GM23338 (cell line): ENCODE data around the gene SUV39H1. TPM values are rescaled to one million over a fixed set of nuclear protein-coding genes. Genes with fewer than 3 reads are reported as not detected.

ENCODE experiments used
- ATAC-seq: fragments of 200-7000 bp; cut with Tn5 transposase; 3 replicates; pipeline ENCODE4 v1.9.1; 2020
- DNase-seq: peaks from one replicate; pipeline ENCODE4 v3.0.0-alpha.2; 2015; ENCODE audit warnings: low spot score
- H2AFZ ChIP-seq: fragments of 200-600 bp; sonication (generic); 2 replicates; pipeline ENCODE4 v1.8.0; 2016; ENCODE audit warnings: antibody characterized with exemption, mild to moderate bottlenecking, moderate library complexity
- H3F3A ChIP-seq: fragments of 200-600 bp; sonication (generic); replicated peaks from 2 replicates; pipeline ENCODE4 v1.8.0; 2017; ENCODE audit warnings: antibody characterized with exemption, mixed run types, low read depth
- H3K27ac ChIP-seq: fragments of 200-600 bp; sonication (generic); 2 replicates; pipeline ENCODE4 v1.6.1; 2016; ENCODE audit warnings: low read depth
- H3K27me3 ChIP-seq: fragments of 200-600 bp; sonication (generic); 2 replicates; pipeline ENCODE4 v1.8.0; 2016; ENCODE audit warnings: mild to moderate bottlenecking, mixed run types, moderate library complexity; ENCODE audit not compliant: insufficient read depth
- H3K36me3 ChIP-seq: fragments of 200-600 bp; sonication (generic); 2 replicates; pipeline ENCODE4 v1.8.0; 2016; ENCODE audit warnings: mild to moderate bottlenecking; ENCODE audit not compliant: insufficient read depth
- H3K4me1 ChIP-seq: fragments of 200-600 bp; sonication (generic); 2 replicates; pipeline ENCODE4 v1.8.0; 2016; ENCODE audit warnings: mild to moderate bottlenecking, moderate library complexity; ENCODE audit not compliant: insufficient read depth
- H3K4me2 ChIP-seq: fragments of 200-600 bp; sonication (generic); 2 replicates; pipeline ENCODE4 v1.7.1; 2017; ENCODE audit warnings: mixed run types
- H3K4me3 ChIP-seq: fragments of 200-600 bp; sonication (generic); 2 replicates; pipeline ENCODE4 v1.6.1; 2016; ENCODE audit warnings: mixed run types
- H3K79me2 ChIP-seq: fragments of 200-600 bp; sonication (generic); replicated peaks from 2 replicates; pipeline ENCODE4 v1.8.0; 2017; ENCODE audit warnings: mild to moderate bottlenecking; ENCODE audit not compliant: insufficient read depth
- H3K9me2 ChIP-seq: fragments of 200-600 bp; sonication (generic); 2 replicates; pipeline ENCODE4 v1.8.0; 2017; ENCODE audit not compliant: insufficient read depth
- H4K20me1 ChIP-seq: fragments of 200-600 bp; sonication (generic); replicated peaks from 2 replicates; pipeline ENCODE4 v1.8.0; 2017; ENCODE audit warnings: mild to moderate bottlenecking; ENCODE audit not compliant: insufficient read depth
- H3K27ac Mint-ChIP-seq: 2 replicates; pipeline ENCODE4 v1.8.0; 2020; ENCODE audit warnings: inconsistent platforms, mild to moderate bottlenecking, moderate library complexity, mixed read lengths
- H3K27me3 Mint-ChIP-seq: 3 replicates; pipeline ENCODE4 v1.8.0; 2022; ENCODE audit warnings: low read depth, mild to moderate bottlenecking, moderate library complexity, mixed read lengths, inconsistent platforms; ENCODE audit not compliant: insufficient read depth, poor library complexity
- H3K36me3 Mint-ChIP-seq: 3 replicates; pipeline ENCODE4 v1.8.0; 2021; ENCODE audit warnings: low read depth, mild to moderate bottlenecking, inconsistent platforms, moderate library complexity, mixed read lengths
- H3K4me1 Mint-ChIP-seq: 3 replicates; pipeline ENCODE4 v1.8.0; 2020; ENCODE audit warnings: mild to moderate bottlenecking, inconsistent platforms, mixed read lengths
- H3K4me3 Mint-ChIP-seq: 3 replicates; pipeline ENCODE4 v1.8.0; 2021; ENCODE audit warnings: moderate library complexity, mild to moderate bottlenecking, inconsistent platforms, mixed read lengths
- H3K9me3 Mint-ChIP-seq: 3 replicates; pipeline ENCODE4 v1.8.0; 2020; ENCODE audit warnings: moderate library complexity, mild to moderate bottlenecking, inconsistent platforms, mixed read lengths
- CREB1 ChIP-seq: fragments of 250-450 bp; sonication (Bioruptor Pico); IDR thresholded peaks from 2 replicates; pipeline ENCODE4 v1.5.0; 2020; ENCODE audit warnings: low read depth, mild to moderate bottlenecking, moderate library complexity
- EZH2phosphoT487 ChIP-seq: fragments of 200-600 bp; sonication (generic); IDR thresholded peaks from one replicate; pipeline ENCODE4 v1.8.1; 2018; ENCODE audit warnings: antibody characterized with exemption; ENCODE audit not compliant: unreplicated experiment
- JUNB ChIP-seq: IDR thresholded peaks from one replicate; pipeline ENCODE4 v1.6.1; 2016; ENCODE audit warnings: antibody characterized with exemption; ENCODE audit not compliant: unreplicated experiment
- STAT1 ChIP-seq: IDR thresholded peaks from one replicate; pipeline ENCODE4 v1.6.1; 2016; ENCODE audit warnings: antibody characterized with exemption; ENCODE audit not compliant: unreplicated experiment
- ZNF114 ChIP-seq: fragments of 250-450 bp; sonication (Bioruptor Pico); IDR thresholded peaks from 2 replicates; pipeline ENCODE4 v1.5.0; 2020; ENCODE audit warnings: mild to moderate bottlenecking, moderate library complexity
- ZNF331 ChIP-seq: fragments of 250-450 bp; sonication (Bioruptor Pico); IDR thresholded peaks from 2 replicates; pipeline ENCODE4 v1.5.0; 2020; ENCODE audit warnings: low read depth, mild to moderate bottlenecking, moderate library complexity
- polyA plus RNA-seq: library from polyadenylated mRNA; unstranded; fragments of >200 nt; fragmentation: Nextera tagmentation; extraction: Ambion mirVana; gene quantifications from 2 replicates; pipeline ENCODE4 v1.2.1, GENCODE V29; 2016
- total RNA-seq: library from RNA; depleted of rRNA; stranded (reverse); fragments of >200 nt; shearing (Covaris generic); gene quantifications from 2 replicates; pipeline ENCODE4 v1.2.3, GENCODE V29; 2014
- TF ChIP-seq, protein P1 (sequence below): IDR thresholded peaks from 2 replicates; pipeline ENCODE4 v1.6.1; 2016; ENCODE audit warnings: antibody characterized with exemption
- TF ChIP-seq, protein P2 (sequence below): IDR thresholded peaks from one replicate; pipeline ENCODE4 v1.6.1; 2018; ENCODE audit warnings: antibody characterized with exemption; ENCODE audit not compliant: unreplicated experiment
- TF ChIP-seq, protein P3 (sequence below): fragments of 250-450 bp; sonication (Bioruptor Pico); IDR thresholded peaks from 2 replicates; pipeline ENCODE4 v1.5.0; 2020; ENCODE audit warnings: mild to moderate bottlenecking, moderate library complexity

SUV39H1 gene
- total and polyA plus RNA-seq, 2 experiments from 2014 or later: 9.5 to 15.2 TPM

DNA sequence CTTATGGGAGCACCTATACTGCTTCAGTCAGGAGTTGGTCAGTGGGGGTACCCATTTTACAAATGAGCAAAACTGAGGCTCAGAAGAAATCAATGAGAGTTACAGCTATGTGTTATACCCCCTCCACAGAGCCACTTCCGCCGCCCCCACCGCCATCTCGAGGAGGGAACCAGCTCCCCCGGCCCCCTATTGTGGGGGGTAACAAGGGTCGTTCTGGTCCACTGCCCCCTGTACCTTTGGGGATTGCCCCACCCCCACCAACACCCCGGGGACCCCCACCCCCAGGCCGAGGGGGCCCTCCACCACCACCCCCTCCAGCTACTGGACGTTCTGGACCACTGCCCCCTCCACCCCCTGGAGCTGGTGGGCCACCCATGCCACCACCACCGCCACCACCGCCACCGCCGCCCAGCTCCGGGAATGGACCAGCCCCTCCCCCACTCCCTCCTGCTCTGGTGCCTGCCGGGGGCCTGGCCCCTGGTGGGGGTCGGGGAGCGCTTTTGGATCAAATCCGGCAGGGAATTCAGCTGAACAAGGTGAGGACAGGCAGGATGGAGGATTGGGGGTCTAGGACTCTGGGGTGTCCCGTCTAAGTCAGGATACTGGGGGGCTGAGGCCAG lies 7.9 kb upstream of the SUV39H1 start (continued):
- TF ChIP-seq, protein P1, sequence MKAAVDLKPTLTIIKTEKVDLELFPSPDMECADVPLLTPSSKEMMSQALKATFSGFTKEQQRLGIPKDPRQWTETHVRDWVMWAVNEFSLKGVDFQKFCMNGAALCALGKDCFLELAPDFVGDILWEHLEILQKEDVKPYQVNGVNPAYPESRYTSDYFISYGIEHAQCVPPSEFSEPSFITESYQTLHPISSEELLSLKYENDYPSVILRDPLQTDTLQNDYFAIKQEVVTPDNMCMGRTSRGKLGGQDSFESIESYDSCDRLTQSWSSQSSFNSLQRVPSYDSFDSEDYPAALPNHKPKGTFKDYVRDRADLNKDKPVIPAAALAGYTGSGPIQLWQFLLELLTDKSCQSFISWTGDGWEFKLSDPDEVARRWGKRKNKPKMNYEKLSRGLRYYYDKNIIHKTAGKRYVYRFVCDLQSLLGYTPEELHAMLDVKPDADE: no peak

DNA sequence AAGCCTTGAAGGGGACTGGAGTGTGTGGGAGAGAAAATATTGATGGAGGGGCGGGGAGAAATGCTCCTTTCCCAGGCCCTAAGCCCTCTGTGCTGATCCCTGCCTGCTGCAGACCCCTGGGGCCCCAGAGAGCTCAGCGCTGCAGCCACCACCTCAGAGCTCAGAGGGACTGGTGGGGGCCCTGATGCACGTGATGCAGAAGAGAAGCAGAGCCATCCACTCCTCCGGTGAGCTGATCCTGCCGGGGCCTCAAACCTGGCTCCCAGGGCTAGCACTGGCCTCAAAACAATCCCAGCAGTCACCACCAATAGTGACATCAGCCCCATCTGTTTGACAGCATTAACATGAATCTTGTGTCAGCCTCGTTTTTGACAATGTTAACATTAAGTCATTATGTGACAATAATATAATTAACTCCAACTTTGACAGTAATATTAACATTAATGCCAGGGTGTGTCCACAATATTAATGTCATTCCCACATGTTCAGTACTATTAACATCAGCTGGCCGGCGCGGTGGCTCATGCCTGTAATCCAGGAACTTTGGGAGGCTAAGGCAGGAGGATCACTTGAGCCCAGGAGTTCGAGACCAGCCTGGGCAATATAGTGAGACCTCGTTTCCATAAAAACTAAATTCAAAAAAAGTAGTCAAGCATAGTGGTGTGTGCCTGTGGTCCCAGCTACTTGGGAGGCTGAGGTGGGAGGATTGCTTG lies 7.2 kb upstream of the SUV39H1 start:
- no peak overlapping the region for H3K4me3 ChIP-seq
- Mint-ChIP-seq H3K36me3 (no peaks in the 10 kb centered on the region; the same call in 2 of the 3 replicates), H3K9me3 (no peaks in the 10 kb centered on the region; the same call in 2 of the 3 replicates), H3K4me3 (no peak overlapping the region), H3K4me1 (peaks cover 9% of the 10 kb centered on the region; the same call in 2 of the 3 replicates), H3K27me3 (no peaks in the 10 kb centered on the region), H3K27ac (no peak overlapping the region)
- H3K27me3 ChIP-seq: no peaks in the 10 kb centered on the region
- no peaks in the 10 kb centered on the region for H3K9me2 ChIP-seq
- H3K4me2 ChIP-seq: no peak overlapping the region
- no peaks in the 10 kb centered on the region for H3K79me2 ChIP-seq
- ATAC-seq: peak; percentile 36; the same call in 2 of the 3 replicates
- H4K20me1 ChIP-seq: no peaks in the 10 kb centered on the region
- no peaks in the 10 kb centered on the region for H3K36me3 ChIP-seq
- no peak overlapping the region for H3K27ac ChIP-seq
- H2AFZ ChIP-seq: no peak overlapping the region
- H3K4me1 ChIP-seq: no peaks in the 10 kb centered on the region
- no peak for DNase-seq
- no peaks in the 10 kb centered on the region for H3F3A ChIP-seq
- TF ChIP-seq STAT1 (no peak), ZNF331 (CRISPR knock-in tag) (no peak), JUNB (no peak), EZH2phosphoT487 (no peak), ZNF114 (CRISPR knock-in tag) (no peak), CREB1 (CRISPR knock-in tag) (no peak)
- TF ChIP-seq, protein P2, sequence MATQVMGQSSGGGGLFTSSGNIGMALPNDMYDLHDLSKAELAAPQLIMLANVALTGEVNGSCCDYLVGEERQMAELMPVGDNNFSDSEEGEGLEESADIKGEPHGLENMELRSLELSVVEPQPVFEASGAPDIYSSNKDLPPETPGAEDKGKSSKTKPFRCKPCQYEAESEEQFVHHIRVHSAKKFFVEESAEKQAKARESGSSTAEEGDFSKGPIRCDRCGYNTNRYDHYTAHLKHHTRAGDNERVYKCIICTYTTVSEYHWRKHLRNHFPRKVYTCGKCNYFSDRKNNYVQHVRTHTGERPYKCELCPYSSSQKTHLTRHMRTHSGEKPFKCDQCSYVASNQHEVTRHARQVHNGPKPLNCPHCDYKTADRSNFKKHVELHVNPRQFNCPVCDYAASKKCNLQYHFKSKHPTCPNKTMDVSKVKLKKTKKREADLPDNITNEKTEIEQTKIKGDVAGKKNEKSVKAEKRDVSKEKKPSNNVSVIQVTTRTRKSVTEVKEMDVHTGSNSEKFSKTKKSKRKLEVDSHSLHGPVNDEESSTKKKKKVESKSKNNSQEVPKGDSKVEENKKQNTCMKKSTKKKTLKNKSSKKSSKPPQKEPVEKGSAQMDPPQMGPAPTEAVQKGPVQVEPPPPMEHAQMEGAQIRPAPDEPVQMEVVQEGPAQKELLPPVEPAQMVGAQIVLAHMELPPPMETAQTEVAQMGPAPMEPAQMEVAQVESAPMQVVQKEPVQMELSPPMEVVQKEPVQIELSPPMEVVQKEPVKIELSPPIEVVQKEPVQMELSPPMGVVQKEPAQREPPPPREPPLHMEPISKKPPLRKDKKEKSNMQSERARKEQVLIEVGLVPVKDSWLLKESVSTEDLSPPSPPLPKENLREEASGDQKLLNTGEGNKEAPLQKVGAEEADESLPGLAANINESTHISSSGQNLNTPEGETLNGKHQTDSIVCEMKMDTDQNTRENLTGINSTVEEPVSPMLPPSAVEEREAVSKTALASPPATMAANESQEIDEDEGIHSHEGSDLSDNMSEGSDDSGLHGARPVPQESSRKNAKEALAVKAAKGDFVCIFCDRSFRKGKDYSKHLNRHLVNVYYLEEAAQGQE: no peak
- TF ChIP-seq, protein P3, sequence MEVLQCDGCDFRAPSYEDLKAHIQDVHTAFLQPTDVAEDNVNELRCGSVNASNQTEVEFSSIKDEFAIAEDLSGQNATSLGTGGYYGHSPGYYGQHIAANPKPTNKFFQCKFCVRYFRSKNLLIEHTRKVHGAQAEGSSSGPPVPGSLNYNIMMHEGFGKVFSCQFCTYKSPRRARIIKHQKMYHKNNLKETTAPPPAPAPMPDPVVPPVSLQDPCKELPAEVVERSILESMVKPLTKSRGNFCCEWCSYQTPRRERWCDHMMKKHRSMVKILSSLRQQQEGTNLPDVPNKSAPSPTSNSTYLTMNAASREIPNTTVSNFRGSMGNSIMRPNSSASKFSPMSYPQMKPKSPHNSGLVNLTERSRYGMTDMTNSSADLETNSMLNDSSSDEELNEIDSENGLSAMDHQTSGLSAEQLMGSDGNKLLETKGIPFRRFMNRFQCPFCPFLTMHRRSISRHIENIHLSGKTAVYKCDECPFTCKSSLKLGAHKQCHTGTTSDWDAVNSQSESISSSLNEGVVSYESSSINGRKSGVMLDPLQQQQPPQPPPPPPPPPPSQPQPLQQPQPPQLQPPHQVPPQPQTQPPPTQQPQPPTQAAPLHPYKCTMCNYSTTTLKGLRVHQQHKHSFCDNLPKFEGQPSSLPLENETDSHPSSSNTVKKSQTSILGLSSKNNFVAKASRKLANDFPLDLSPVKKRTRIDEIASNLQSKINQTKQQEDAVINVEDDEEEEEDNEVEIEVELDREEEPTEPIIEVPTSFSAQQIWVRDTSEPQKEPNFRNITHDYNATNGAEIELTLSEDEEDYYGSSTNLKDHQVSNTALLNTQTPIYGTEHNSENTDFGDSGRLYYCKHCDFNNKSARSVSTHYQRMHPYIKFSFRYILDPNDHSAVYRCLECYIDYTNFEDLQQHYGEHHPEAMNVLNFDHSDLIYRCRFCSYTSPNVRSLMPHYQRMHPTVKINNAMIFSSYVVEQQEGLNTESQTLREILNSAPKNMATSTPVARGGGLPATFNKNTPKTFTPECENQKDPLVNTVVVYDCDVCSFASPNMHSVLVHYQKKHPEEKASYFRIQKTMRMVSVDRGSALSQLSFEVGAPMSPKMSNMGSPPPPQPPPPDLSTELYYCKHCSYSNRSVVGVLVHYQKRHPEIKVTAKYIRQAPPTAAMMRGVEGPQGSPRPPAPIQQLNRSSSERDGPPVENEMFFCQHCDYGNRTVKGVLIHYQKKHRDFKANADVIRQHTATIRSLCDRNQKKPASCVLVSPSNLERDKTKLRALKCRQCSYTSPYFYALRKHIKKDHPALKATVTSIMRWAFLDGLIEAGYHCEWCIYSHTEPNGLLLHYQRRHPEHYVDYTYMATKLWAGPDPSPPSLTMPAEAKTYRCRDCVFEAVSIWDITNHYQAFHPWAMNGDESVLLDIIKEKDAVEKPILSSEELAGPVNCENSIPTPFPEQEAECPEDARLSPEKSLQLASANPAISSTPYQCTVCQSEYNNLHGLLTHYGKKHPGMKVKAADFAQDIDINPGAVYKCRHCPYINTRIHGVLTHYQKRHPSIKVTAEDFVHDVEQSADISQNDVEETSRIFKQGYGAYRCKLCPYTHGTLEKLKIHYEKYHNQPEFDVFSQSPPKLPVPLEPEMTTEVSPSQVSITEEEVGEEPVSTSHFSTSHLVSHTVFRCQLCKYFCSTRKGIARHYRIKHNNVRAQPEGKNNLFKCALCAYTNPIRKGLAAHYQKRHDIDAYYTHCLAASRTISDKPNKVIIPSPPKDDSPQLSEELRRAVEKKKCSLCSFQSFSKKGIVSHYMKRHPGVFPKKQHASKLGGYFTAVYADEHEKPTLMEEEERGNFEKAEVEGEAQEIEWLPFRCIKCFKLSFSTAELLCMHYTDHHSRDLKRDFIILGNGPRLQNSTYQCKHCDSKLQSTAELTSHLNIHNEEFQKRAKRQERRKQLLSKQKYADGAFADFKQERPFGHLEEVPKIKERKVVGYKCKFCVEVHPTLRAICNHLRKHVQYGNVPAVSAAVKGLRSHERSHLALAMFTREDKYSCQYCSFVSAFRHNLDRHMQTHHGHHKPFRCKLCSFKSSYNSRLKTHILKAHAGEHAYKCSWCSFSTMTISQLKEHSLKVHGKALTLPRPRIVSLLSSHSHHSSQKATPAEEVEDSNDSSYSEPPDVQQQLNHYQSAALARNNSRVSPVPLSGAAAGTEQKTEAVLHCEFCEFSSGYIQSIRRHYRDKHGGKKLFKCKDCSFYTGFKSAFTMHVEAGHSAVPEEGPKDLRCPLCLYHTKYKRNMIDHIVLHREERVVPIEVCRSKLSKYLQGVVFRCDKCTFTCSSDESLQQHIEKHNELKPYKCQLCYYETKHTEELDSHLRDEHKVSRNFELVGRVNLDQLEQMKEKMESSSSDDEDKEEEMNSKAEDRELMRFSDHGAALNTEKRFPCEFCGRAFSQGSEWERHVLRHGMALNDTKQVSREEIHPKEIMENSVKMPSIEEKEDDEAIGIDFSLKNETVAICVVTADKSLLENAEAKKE (CRISPR knock-in tag): no peak
- TF ChIP-seq, protein P1: no peak
